ENCODE results near the gene KIT. TPM values are rescaled to one million over a fixed set of nuclear protein-coding genes. Genes with fewer than 3 reads are reported as not detected.

The KIT gene
- total and polyA plus RNA-seq, 2 of the 13 experiments (the other 11 are each of a cell fraction or from before 2014, with no cell fraction given) = not detected

GRCh38 chr4:54695788-54696187, 38.0 kb downstream of the KIT start:
- FAIRE-seq (no peak), ATAC-seq (no peak), DNase-seq (ENCODE audit: low spot score) (no peak)
- H3K9ac ChIP-seq (ENCODE audit: insufficient read depth, low read depth, low read length) = no peak overlapping the region
- intact Hi-C loops (cut with micrococcal nuclease; ENCODE audit: unreplicated experiment) = no loop called here
- no peak overlapping the region for H3K27ac ChIP-seq (ENCODE audit: extremely low read length, insufficient read depth, low read length)
- TF ChIP-seq GATAD2A (CRISPR knock-in tag; IDR thresholded peaks at IDR 0.05) = no peak
- TF ChIP-seq MYPOP (CRISPR knock-in tag; IDR thresholded peaks at IDR 0.05) = no peak
- no peak for TF ChIP-seq CC2D1A (CRISPR knock-in tag; IDR thresholded peaks at IDR 0.05)
- no peak for TF ChIP-seq MTF2 (CRISPR knock-in tag; IDR thresholded peaks at IDR 0.05; ENCODE audit: borderline replicate concordance)
- no peak for TF ChIP-seq RFXAP (CRISPR knock-in tag; IDR thresholded peaks at IDR 0.05; ENCODE audit: borderline replicate concordance)
- no peak for TF ChIP-seq GLMP (CRISPR knock-in tag; IDR thresholded peaks at IDR 0.05; ENCODE audit: borderline replicate concordance)
- no peak for TF ChIP-seq DMAP1 (CRISPR knock-in tag; IDR thresholded peaks at IDR 0.05)
- TF ChIP-seq MXD4 (CRISPR knock-in tag; IDR thresholded peaks at IDR 0.05) = no peak
- TF ChIP-seq ZNF20 (CRISPR knock-in tag; IDR thresholded peaks at IDR 0.05) = no peak
- TF ChIP-seq PHB2 (IDR thresholded peaks at IDR 0.05; ENCODE audit: partially characterized antibody) = no peak
- no peak for TF ChIP-seq ZNF224 (CRISPR knock-in tag; IDR thresholded peaks at IDR 0.05)
- no peak for TF ChIP-seq AHDC1 (CRISPR knock-in tag; IDR thresholded peaks at IDR 0.05; ENCODE audit: borderline replicate concordance)
- no peak for TF ChIP-seq HOXA5 (CRISPR knock-in tag; IDR thresholded peaks at IDR 0.05)
- no peak for TF ChIP-seq ZNF501 (CRISPR knock-in tag; IDR thresholded peaks at IDR 0.05)
- BruUV-seq (replicated peaks) = no TSS peak
- H3K36me3 ChIP-seq (replicated peaks in 1 of 2; ENCODE audit: control insufficient read depth in 1 of 2, insufficient read depth in 2 of 2, low read length in 2 of 2) = no peaks in the 10 kb centered on the region
- H3K4me1 ChIP-seq (ENCODE audit: insufficient read depth, low read length) = no peaks in the 10 kb centered on the region
- CTCF ChIA-PET (ENCODE audit: low intra/inter-chr PET ratio, low total read pairs) = no interaction called here
- no peak overlapping the region for H3K4me2 ChIP-seq (ENCODE audit: low read depth, low read length)
- H3K79me2 ChIP-seq (ENCODE audit: insufficient read depth, low read length) = no peaks in the 10 kb centered on the region
- WGBS (ENCODE audit: low lambda C conversion rate) = 0% methylated on average over 3 of the region's 3 CpGs
- no peaks in the 10 kb centered on the region for H4K20me1 ChIP-seq (ENCODE audit: insufficient read depth, low read length)
- POLR2A ChIA-PET = no interaction called here
- no peaks in the 10 kb centered on the region for H3K9me3 ChIP-seq (ENCODE audit: low read length)
- in situ Hi-C loops (cut with HindIII; ENCODE audit: extremely low pct_ligation_motif_present, low pct_unique_long_range_greater_than_20kb) = loop anchor here (25.0 kb wide), 1 partner anchor 617 kb away; no protein-coding TSS in a partner anchor
- H3K27me3 ChIP-seq (ENCODE audit: control insufficient read depth in 1 of 2, insufficient read depth in 2 of 2, low read length in 2 of 2) = no peaks in the 10 kb centered on the region; a peak in 2 of 5 replicates
- no peak overlapping the region for H2AFZ ChIP-seq (ENCODE audit: low read length)
- H3K4me3 ChIP-seq (replicated peaks in 1 of 3; ENCODE audit: insufficient read depth in 1 of 3, low read depth in 2 of 3, low read length in 3 of 3) = no peak overlapping the region

Data from HepG2 (cell line).